OCI-LY1 (cell line): ENCODE data around the gene ATP1B1.

Experiments used
- H2AFZ ChIP-seq: fragments of 200-600 bp; sonication (generic), shearing (Covaris generic); 2 replicates; pipeline ENCODE4 v1.6.0; 2014; ENCODE audit warnings: antibody characterized with exemption, mild to moderate bottlenecking, low read length
- H3F3A ChIP-seq: fragments of 200-600 bp; sonication (generic), shearing (Covaris generic); 2 replicates; pipeline ENCODE4 v1.6.0; 2014; ENCODE audit warnings: mild to moderate bottlenecking, antibody characterized with exemption, low read length, moderate library complexity; ENCODE audit not compliant: insufficient read depth
- H3K27ac ChIP-seq: fragments of 200-600 bp; sonication (generic); 2 replicates; pipeline ENCODE4 v1.5.1; 2014; ENCODE audit warnings: low read length, mixed run types, mild to moderate bottlenecking, low read depth; ENCODE audit not compliant: poor library complexity, severe bottlenecking
- H3K27me3 ChIP-seq: fragments of 200-600 bp; sonication (generic); 2 replicates; pipeline ENCODE4 v1.6.0; 2014; ENCODE audit warnings: antibody characterized with exemption, mild to moderate bottlenecking, low read length, moderate library complexity; ENCODE audit not compliant: insufficient read depth
- H3K36me3 ChIP-seq: fragments of 200-600 bp; sonication (generic); 2 replicates; pipeline ENCODE4 v1.6.1; 2014; ENCODE audit warnings: mild to moderate bottlenecking, antibody characterized with exemption, low read length, moderate library complexity, mixed read lengths; ENCODE audit not compliant: insufficient read depth
- H3K4me1 ChIP-seq: fragments of 200-600 bp; sonication (generic); 2 replicates; pipeline ENCODE4 v1.5.1; 2014; ENCODE audit warnings: mild to moderate bottlenecking, low read length, moderate library complexity; ENCODE audit not compliant: insufficient read depth, severe bottlenecking
- H3K4me2 ChIP-seq: fragments of 200-600 bp; sonication (generic), shearing (Covaris generic); 2 replicates; pipeline ENCODE4 v1.6.1; 2014; ENCODE audit warnings: low read length
- H3K4me3 ChIP-seq: fragments of 200-600 bp; sonication (generic); 2 replicates; pipeline ENCODE4 v1.5.1; 2014; ENCODE audit warnings: low read length, low read depth, mild to moderate bottlenecking, mixed read lengths; ENCODE audit not compliant: poor library complexity, severe bottlenecking
- H3K79me2 ChIP-seq: fragments of 200-600 bp; shearing (Covaris generic); 2 replicates; pipeline ENCODE4 v1.6.1; 2016; ENCODE audit warnings: mixed run types, low read length, mixed read lengths; ENCODE audit not compliant: insufficient read depth
- H3K9ac ChIP-seq: fragments of 200-600 bp; sonication (generic), shearing (Covaris generic); 2 replicates; pipeline ENCODE4 v1.6.1; 2014; ENCODE audit warnings: mild to moderate bottlenecking, low read length, mixed read lengths
- H3K9me2 ChIP-seq: fragments of 200-600 bp; sonication (generic), shearing (Covaris generic); 2 replicates; pipeline ENCODE4 v1.6.1; 2014; ENCODE audit warnings: low read depth, mild to moderate bottlenecking, low read length, mixed read lengths
- H3K9me3 ChIP-seq: fragments of 200-600 bp; shearing (Covaris generic); 2 replicates; pipeline ENCODE4 v1.6.1; 2014; ENCODE audit warnings: low read length, mixed read lengths
- H4K20me1 ChIP-seq: fragments of 200-600 bp; sonication (generic), shearing (Covaris generic); 2 replicates; pipeline ENCODE4 v1.6.0; 2016; ENCODE audit warnings: mild to moderate bottlenecking, low read length; ENCODE audit not compliant: insufficient read depth
- CTCF ChIP-seq: fragments of 200-600 bp; sonication (generic), shearing (Covaris generic); IDR thresholded peaks from 2 replicates; pipeline ENCODE4 v1.5.1; 2017; ENCODE audit warnings: mild to moderate bottlenecking, antibody characterized with exemption, low read length, moderate library complexity, mixed read lengths
- EZH2 ChIP-seq: fragments of 200-600 bp; sonication (generic), shearing (Covaris generic); IDR thresholded peaks from 2 replicates; pipeline ENCODE4 v1.8.0; 2017; ENCODE audit warnings: borderline replicate concordance, mixed run types, mild to moderate bottlenecking, antibody characterized with exemption, low read length, moderate library complexity, mixed read lengths

ATP1B1 gene

GRCh38 chr1:169102567-169102966, 3.9 kb upstream of the ATP1B1 start:
- Histone ChIP-seq H3K4me3 (no peak overlapping the region), H3K27me3 (no peaks in the 10 kb centered on the region), H3K27ac (no peak overlapping the region), H3K4me2 (no peak overlapping the region), H4K20me1 (no peaks in the 10 kb centered on the region), H3F3A (no peaks in the 10 kb centered on the region), H3K79me2 (peaks cover 5% of the 10 kb centered on the region; the same call in 1 of the 2 replicates), H3K9ac (no peak overlapping the region), H2AFZ (no peak overlapping the region), H3K9me3 (no peaks in the 10 kb centered on the region), H3K36me3 (no peaks in the 10 kb centered on the region), H3K4me1 (peaks cover 12% of the 10 kb centered on the region), H3K9me2 (no peaks in the 10 kb centered on the region)
- TF ChIP-seq CTCF (no peak), EZH2 (no peak)

DNA sequence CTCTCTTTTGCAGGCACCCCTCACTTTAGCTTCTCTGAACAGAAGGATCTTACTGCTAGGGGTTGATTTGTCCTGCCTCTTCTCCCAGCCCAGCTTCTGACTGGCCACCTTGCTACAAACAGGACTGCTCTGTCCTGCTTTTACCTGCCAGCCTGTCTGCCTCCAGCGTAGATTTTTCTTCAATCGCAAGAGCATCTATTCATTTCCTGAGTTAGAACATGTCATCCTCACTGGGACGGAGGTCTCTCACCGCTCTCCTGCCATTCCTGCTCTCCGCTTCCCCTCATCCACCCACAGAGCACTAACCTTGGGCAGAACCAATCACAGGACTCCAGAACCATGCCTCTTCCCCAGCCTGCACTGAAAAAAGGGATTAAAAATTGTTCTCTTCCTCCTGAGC, 3.5 kb upstream of the ATP1B1 start:
- H3K27ac ChIP-seq: no peak overlapping the region
- no peak overlapping the region for H3K4me2 ChIP-seq
- no peak overlapping the region for H3K9ac ChIP-seq
- H3F3A ChIP-seq: no peaks in the 10 kb centered on the region
- H3K36me3 ChIP-seq: no peaks in the 10 kb centered on the region
- TF ChIP-seq EZH2 (no peak), CTCF (no peak)
- no peaks in the 10 kb centered on the region for H3K9me2 ChIP-seq
- H3K4me1 ChIP-seq: peaks cover 17% of the 10 kb centered on the region
- no peaks in the 10 kb centered on the region for H3K27me3 ChIP-seq
- no peak overlapping the region for H3K4me3 ChIP-seq
- no peaks in the 10 kb centered on the region for H4K20me1 ChIP-seq
- no peak overlapping the region for H2AFZ ChIP-seq
- peaks cover 5% of the 10 kb centered on the region for H3K79me2 ChIP-seq
- H3K9me3 ChIP-seq: no peaks in the 10 kb centered on the region

DNA sequence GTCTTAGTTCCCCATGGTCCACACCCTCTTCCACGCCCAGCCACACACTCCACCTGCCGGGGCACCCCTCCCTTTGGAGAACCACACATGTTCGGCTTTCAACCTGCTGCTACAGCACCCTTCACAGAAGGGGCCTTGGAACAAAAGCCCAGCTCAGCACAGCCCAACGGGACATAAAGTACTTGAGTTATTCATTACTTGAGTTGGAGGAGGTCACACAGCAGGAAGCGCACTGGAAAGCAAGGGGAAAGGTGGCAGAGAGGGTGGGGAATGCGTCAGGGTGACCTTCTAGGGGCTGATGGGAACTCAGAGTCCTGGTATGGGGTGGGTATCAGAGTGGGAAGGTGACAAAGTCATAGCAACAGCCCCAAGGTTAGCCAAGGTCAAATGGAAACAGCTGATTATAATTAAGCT, 3.0 kb upstream of the ATP1B1 start:
- H3F3A ChIP-seq: no peaks in the 10 kb centered on the region
- peaks cover 22% of the 10 kb centered on the region for H3K4me1 ChIP-seq
- no peaks in the 10 kb centered on the region for H3K27me3 ChIP-seq
- no peaks in the 10 kb centered on the region for H3K9me2 ChIP-seq
- H3K9me3 ChIP-seq: no peaks in the 10 kb centered on the region
- no peak overlapping the region for H3K9ac ChIP-seq
- H3K79me2 ChIP-seq: peaks cover 5% of the 10 kb centered on the region
- no peaks in the 10 kb centered on the region for H4K20me1 ChIP-seq
- no peaks in the 10 kb centered on the region for H3K36me3 ChIP-seq
- TF ChIP-seq CTCF: no peak
- no peak for TF ChIP-seq EZH2
- no peak overlapping the region for H3K27ac ChIP-seq
- no peak overlapping the region for H3K4me3 ChIP-seq
- no peak overlapping the region for H2AFZ ChIP-seq
- H3K4me2 ChIP-seq: no peak overlapping the region
